SIG-M5 treated with dmso at 0.1 percent for 504 hours (cell line): ENCODE results near the gene TMEM271.

Source experiments
- DNase-seq: peaks from one replicate; lab custom pipeline; 2025; ENCODE audit not compliant: unreplicated experiment; lab: John Stamatoyannopoulos, UW

The TMEM271 gene, protein sequence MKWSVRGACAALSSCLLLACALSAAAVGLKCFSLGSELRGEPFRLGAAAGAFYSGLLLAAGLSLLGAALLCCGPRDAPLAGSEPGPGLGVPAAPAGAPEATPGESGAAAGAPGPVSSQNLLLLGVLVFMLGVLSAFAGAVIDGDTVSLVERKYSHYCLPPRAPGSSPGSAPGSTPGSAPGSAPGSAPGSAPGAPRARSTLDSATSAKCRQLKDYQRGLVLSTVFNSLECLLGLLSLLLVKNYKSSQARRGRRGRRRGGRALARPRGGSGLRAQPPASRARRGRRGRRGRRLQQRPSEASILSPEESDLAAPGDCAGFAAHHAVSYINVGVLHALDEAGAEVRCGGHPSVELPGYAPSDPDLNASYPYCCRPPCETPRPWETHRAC

DNA sequence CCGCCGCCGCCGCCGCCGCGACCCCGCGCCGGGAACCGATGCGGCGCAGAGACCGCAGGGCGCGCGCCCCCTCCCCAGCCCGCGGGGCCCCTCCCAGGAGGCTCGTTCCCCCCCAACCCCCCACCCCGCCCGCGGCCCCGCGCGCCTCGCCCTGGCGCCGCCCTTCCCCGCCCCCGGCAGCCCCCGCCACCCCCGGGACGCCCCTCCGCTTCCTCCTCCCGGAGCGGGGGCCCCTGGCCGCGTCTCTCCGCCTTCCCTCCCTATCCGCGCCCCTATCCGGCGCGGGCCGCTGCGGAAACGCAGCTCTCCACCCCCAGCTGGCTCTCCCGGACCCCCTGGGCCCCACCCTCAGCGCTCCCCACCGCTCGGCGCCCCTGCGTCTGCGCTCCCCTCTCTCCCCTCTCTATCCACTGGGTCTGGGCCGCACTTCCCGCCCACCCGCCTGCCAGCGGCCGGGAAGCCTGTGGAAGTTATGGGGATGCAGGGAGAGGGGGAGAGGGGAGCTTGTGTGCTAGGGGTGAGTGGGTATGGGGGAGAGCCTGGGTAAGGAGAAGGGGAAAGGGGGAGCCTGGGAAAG, at the start of gene TMEM271:
TMEM271 (minus strand) TSS at position 51 of the 577 bp plus-strand sequence. CDS start 233 bp downstream, outside the sequence.
- no peak for DNase-seq

DNA sequence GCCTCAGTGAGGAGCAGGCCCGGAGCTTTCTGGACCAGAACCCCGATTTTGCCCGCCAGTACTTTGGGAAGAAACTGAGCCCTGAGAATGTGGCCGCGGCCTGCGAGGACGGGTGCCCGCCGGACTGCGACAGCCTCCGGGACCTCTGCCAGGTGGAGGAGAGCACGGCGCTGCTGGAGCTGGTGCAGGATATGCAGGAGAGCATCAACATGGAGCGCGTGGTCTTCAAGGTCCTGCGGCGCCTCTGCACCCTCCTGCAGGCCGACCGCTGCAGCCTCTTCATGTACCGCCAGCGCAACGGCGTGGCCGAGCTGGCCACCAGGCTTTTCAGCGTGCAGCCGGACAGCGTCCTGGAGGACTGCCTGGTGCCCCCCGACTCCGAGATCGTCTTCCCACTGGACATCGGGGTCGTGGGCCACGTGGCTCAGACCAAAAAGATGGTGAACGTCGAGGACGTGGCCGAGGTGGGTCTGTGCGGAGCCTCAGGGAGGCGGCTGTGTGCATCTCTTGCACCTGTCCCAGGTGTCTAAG, 49.6 kb upstream of the TMEM271 start:
- DNase-seq: no peak

DNA sequence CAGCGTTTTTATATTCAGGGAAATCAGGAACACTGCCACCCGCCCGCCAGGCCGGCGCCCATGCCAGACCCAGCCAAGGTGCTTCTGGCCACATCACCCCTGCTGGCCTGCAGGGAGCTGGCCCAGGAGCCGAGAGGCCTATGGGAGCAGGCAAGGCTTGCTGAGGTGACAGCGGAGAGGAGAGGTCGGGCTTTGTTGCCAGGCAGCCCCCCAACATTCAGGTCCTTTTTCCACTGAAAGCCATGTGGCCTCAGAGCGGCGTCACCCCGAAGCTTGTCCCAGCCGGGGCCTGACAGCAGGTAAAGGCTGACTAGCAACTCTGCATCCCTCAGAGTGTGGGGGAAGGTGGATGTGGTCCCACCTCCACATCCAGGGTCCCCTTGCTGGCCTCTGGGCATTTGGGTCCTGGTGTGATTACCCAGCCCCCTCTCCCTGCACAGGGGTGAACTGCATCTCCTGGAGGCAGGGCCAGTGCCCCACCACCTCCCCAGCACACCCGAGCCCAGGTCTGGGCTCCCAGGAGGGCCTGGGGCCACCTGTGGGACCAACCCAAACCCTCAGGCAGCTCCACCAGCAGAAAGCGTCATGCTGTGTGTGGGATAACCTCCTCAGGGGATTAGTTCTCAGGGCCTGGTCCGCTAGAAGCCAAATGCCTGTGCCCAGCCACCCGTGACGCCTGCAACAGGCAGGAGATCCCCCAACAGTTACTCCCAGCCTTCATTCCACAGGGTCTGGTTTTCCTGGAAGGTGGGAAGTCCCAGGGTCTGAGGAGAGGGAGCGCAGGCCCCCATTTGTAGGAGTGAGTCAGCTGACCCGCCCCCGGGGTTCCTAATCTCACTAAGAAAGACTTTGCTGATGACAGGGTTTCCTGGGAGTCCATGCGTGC, 48.9 kb upstream of the TMEM271 start, which contains the start of gene PDE6B:
PDE6B (plus strand) TSS at position 869 of the 886 bp plus-strand sequence. CDS start 54 bp downstream, outside the sequence.
- no peak for DNase-seq

DNA sequence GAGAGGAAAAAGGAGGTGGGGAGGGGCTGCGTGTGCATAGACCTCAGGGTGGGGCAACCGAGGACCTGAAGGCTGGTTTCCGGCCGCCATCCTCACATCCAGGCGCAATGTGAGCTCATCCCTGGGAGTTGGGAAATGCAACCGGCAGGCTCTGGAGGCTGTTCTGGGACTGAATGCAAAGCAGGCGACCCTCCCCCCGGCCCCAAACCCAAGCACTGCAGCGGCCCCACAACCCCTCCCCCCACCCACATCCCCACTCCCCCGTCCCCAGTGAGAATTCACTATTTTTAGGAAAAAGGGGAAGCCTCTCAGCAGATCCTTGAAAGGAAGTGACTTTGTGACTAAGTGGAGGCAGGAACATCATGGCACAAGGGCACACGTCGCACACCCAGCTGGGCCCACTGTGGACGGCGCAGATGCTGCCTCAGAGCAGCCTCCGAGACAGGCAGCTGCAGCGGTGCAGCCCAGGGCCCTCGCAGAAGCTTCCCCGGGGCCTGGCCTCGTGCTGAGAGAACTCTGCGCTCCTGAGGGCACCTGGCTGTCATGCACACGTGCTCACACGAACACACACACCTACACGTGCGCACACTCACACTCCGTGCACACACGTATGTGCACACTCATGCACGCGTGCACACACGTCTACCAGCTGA, 47.9 kb upstream of the TMEM271 start:
- no peak for DNase-seq

DNA sequence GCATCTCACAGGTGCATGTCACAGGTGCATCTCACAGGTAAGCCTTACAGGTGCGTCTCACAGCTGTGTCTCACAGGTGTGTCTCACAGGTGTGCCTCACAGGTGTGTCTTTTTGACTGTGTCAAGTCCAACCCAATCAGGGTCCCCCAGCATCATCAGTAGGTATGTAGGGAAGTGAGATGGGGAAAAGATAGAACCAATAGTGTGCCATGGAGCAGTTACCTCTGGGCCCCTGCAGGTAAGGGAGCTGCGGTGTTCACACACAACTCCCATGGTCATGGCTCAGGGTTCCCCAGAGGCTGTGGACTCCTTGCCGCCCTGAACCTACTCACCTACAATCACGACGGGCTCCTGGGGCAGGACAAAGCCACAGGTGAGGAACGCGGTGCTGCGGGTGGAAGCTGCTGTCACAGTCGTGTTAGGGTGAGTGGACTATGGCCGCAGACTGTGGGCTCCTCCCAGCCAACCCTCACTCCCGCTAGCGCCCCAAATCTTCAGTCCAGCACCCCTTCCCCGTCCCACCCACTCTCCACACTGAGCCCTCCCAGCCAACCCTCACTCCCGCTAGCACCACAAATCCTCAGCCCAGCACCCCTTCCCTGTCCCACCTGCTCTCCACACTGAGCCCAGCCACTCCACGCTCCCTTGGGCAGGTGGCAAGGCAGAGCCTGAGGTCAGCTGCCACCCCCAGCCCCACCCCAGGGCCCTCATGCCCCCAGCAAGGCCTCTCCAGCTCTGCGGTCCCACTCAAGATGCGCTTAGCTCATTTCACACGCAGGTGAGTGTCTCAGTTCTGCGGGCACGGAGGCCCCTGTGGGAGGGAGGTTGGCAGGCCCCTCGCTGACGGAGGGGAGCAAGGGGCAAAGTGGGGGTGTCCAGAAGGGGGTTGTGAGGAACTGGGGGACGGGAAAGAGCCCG, 47.2 kb upstream of the TMEM271 start:
- no peak for DNase-seq

DNA sequence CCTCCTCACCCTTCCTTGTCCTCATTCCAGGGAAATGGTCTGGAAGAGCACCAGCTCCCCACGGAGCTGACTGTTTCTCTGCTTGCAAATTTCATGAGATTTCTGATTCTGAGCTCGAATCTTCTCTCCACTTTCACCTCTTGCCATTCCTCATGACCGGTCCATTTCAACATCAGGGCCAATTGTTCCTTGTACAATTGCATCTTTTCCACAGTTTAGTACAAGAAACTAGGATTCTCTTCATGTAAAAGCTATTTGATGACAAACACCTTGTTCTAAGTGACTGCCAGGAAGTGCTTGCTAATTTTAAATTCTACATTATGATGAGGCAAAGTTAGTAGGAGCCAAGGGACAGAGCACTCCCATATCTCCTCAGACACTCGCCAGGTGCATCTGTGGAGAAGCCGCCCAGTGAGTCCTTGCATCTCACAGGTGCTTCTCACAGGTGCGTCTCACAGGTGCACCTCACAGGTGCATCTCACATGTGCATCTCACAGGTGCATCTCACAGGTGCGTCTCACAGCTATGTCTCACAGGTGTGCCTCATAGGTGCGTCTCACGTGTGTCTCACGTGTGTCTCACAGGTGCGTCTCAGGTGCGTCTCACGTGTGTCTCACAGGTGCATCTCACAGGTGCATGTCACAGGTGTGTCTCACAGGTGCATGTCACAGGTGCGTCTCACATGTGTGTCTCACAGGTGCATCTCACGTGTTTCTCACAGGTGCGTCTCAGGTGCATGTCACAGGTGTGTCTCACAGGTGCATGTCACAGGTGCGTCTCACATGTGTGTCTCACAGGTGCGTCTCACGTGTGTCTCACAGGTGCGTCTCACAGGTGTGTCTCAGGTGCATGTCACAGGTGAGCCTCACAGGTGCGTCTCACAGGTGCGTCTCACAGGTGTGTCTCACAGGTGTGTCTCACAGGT, 46.2 kb upstream of the TMEM271 start:
- DNase-seq: no peak

DNA sequence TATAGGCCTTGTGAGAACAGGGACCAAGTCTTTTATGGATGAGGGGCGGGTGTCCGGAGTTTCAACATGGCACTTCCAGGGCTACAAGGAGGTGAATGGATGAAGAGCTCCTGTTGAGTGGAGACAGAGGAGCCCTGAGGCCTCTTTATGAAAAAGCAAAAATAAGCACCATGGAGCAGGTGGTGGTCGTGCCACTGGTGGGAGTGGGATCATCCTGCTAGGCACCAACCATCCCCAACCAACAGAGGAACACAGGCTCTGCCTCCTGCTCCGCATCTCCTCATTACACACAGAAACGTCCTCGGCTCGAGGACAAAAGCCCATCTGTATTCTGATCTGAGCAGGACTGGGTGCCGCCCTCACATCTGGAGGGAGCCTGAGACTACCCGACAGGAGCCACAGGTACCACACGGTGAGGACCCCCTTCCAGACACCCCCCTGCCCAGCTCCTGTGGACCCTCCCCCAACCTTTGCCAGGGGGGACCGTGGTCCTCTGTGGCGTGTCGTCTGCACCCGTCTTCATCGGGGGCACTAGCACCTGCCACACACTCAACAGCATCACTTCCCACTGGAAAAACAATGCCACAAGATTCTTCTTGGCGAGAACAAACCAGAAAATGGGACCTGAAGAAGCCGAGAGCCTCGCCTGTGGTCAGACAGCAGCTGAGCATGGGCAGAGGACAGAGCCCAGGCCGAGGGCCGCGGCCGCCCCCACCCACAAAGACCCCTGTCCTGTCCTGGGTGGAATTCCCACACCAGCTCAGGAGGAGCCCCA, 45.4 kb upstream of the TMEM271 start:
- DNase-seq: no peak

DNA sequence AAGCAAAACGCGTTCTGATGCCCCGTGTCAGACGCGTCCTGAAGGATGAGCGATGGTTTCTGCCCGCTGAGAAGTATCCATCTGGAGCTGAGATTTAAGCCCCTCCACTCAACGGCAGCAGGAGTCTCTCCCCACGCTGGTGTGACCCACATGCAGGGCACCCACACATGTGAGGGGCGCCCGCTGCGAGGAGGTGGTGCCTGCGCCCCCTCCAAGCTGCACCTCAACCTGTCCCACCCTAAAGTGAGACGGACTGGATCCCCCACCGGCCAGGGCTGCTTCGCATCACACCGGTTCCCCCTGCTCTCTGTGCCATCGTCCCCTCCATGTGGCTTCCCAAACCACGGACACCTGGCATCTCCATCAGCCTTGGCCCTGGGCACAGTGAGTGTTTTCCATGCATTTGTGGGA, 44.8 kb upstream of the TMEM271 start:
- no peak for DNase-seq

DNA sequence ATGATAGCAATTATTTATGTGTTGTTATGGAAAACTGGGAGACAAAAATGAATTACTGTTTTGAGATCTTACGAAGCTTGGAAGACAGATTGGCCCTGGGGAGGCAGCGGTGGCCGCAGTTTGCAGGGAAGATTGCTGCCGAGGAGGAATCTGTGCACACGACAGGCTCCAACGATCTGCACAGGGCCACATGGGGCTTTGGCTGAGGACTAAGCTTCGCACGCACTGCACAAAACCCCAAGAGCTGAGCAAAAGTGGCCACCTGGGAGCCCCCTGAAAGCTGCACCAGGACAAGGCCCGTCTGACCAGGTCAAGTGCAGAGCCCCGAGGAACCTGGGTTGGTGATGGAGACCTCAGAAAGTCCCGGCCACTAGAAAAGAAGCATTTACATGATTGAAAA, 44.1 kb upstream of the TMEM271 start:
- DNase-seq: no peak

DNA sequence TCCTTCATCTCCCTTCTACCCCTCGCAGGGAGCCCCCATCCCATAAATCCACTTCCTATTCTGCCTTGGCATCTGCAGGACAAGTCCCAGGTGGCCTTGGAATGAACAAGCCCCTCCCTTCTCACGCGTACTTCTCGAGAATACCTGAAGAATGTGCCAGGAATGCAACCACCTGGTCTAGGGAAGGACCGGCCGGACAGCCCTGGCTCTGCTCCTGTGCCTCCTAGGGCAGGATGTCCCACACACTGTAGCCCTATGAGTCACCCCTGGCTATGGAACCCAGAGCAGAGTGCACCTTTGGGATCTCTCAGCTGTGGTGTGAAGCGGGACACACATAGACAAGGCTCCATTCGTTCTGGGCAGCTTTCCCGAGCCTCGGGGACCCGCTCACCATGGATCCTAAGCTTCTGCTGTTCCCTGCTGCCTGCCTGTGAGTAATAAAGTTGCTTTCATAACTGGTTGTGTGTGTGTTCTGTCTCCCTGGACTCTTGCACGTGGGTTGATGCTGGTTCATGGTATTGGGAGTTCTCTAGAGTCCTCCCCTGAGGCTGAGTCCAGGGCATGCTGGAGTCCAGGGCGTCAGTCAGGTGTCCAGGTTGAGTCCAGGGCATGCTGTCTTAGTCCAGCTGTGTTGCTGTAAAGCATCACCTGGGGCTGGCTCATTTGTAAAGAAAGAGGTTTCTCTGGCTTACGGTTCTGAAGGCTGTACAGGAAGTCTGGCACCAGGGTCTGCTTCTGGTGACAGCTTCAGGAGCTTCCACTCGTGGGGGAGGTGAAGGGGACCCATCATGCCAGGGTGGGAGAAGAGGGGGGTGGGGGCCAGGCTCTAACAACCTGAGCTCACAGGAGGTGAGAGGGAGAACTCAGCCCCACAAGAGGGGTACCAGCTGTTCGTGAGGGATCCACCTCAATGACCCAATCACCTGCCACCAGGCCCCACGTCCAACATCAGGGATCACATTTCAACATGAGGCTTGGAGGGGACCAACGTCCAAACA, 41.8 kb upstream of the TMEM271 start:
- DNase-seq: no peak

DNA sequence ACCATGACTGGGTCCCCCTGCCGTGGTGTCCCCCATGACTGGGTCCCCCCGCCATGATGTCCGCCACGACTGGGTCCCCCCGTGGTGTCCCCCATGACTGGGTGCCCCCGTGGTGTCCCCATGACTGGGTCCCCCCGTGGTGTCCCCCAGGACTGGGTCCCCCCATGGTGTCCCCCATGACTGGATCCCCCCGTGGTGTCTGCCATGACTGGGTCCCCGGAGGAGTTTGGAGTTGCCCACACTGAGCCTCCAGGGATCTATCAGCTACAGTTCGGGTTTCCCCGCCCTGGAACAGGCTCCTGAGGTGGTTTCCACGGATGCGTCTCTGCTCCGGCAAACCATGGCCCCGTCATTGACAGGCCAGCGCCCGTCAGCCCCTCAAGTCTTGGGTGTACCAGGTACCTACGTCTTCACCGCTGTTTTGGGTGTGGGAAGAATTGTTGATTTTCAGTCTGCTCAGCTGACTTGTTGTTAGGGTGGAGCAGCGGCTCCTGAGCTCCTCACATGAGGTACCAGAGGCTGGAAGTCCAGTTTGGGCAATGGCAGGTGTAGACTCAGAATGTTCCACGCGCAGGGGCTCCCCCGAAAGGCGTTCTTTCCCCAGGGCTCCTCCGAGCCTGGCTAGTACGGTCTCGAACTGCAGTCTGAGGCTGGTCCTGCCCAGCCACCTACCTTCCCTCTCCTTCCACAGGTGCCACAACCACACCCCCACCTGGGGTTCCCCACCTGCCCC, 41.0 kb upstream of the TMEM271 start:
- DNase-seq: no peak

DNA sequence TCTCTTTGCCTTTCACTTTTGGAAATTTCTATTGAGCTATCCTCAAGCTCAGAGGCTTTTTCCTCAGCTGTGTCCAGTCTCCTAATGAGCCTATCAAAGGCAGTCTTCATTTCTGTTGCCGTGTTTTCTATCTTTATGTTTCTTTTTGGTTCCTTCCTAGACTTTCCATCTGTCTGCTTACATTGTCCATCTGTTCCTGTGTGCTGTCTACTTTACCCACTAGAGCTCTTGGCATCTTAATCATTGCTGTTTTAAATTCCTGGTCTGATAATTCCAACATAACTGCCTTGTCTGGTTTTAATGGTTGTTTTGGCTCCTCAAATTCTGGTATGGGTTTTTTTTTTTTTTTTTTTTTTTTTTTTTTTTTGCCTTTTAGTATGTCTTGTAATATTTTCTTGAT, 40.0 kb upstream of the TMEM271 start:
- no peak for DNase-seq

DNA sequence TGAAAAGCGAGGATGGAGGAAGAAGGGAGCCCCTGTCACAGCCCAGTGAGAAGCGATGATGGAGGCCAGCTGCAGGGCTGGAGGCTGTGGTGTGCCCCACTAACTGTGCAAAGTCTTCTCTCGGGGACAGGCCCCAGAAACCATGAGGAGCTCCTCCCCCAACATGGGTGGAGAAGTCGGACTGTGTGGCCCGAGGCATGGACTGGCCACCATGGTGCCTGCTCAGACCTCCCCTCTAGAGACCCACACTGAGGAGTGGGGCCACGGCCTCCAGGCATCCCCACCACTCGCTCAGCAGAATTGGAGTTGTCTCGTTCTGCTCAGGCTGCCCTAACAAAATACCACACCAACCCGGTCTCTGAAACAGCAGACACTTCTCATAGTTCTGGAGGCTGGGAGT, 37.0 kb upstream of the TMEM271 start:
- DNase-seq: no peak

DNA sequence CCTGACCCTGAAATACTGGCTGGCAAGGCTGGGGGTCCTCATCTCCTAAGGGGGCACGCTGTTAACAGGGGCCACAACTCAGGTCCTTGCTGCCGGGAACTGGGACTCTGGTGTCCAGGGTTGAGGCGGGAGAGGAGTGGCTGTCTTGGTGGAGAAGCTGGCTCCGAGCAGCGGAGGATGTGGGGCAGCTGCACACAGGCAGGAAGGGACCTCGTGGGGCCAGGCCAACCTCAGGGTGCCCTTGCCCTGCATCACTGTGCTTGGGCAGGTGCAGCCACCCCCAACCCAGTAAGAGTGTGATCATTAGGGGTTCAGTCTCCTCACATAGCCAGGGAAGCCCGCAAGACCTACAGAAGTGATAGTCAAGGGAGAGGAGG, 36.6 kb upstream of the TMEM271 start:
- DNase-seq: no peak

DNA sequence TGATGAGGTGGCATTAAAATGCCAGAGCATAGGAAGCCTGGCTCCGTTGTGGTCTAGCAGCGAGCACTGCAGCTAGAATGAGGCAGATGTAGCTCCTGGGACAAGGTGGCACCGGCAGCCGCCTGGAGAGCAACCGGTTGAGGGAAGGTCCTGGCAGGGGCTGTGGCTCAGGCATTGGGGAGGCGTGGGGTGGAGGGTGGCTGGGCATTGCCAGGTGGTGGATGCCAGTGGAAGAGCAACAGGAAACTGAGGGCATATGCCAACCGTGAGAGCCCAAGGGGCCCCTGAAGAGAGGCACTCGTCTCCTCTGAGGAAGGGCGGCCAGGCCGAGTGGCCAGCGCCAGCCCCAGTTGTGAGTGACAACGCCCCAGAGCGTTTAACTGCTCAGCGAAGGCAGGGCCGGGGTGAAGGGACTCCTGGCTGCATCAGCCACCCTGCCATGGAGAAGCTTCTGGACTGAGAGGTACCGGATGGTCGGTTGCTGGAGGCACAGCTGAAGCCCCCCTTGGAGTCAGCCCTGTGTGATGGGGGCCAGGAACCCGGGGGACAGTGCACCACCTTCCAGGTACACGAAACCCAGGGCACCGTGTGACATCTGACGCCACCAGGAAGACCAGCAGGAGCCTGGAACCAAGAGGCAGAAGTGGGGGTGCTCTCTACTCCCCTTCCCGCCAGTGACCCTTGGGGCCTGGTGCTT, 36.1 kb upstream of the TMEM271 start:
- DNase-seq: no peak
